Testis (tissue), 2 donors: Measurements from ENCODE around the gene GYPB.
"Not testable (repeated sequence)": the region's sequence is repeated elsewhere in the genome, so short reads cannot be mapped to it uniquely, and the experiment has no call there.

Source experiments
- CTCF ChIP-seq, 3 experiments: fragments of 450-650 bp in 2 of 3; fragments of 200-600 bp in 1 of 3; sonication (generic) in 1 of 3; IDR thresholded peaks; one replicate each; pipeline ENCODE4 v1.5.1; 2016 to 2019; ENCODE audit warnings: antibody characterized with exemption in 3 of 3, mild to moderate bottlenecking in 2 of 3, moderate library complexity in 1 of 3
- POLR2A ChIP-seq: fragments of 450-650 bp; IDR thresholded peaks from one replicate; pipeline ENCODE4 v1.6.1; 2017; ENCODE audit warnings: antibody characterized with exemption, mild to moderate bottlenecking, moderate library complexity

GRCh38 chr4:144008602-144009001 lies 10.6 kb downstream of the GYPB start:
- TF ChIP-seq CTCF (IDR thresholded peaks at IDR 0.05); POLR2A: not testable (repeated sequence)
